ENCODE measurements around the gene LTBP1. TPM values are rescaled to one million over a fixed set of nuclear protein-coding genes. Genes with fewer than 3 reads are reported as not detected.

The LTBP1 gene
- total and polyA plus RNA-seq, 2 experiments from 2014 or later = 15.7 to 49.8 TPM

- TF ChIP-seq ZNF462 (CRISPR knock-in tag; IDR thresholded peaks at IDR 0.05) (no peak), ZNF114 (CRISPR knock-in tag; IDR thresholded peaks at IDR 0.05) (no peak)
Measured at GRCh38 chr2:33395655-33396249, 449.0 kb downstream of the LTBP1 start (continued).

- H3K4me3 Mint-ChIP-seq = no peak overlapping the region
- H3K9me2 ChIP-seq (ENCODE audit: insufficient read depth) = no peaks in the 10 kb centered on the region
- no peaks in the 10 kb centered on the region for H3K27me3 ChIP-seq (ENCODE audit: insufficient read depth)
- no peaks in the 10 kb centered on the region for H3K79me2 ChIP-seq (replicated peaks; ENCODE audit: insufficient read depth)
- no peak overlapping the region for H3K4me2 ChIP-seq
- H3F3A ChIP-seq (replicated peaks; ENCODE audit: low read depth) = no peaks in the 10 kb centered on the region
- peaks cover 5% of the 10 kb centered on the region for H3K4me1 Mint-ChIP-seq
- peaks cover 13% of the 10 kb centered on the region for H3K9me3 Mint-ChIP-seq
- no peak overlapping the region for H3K27ac ChIP-seq (ENCODE audit: low read depth)
- H3K4me3 ChIP-seq = no peak overlapping the region
- DNase-seq (ENCODE audit: low spot score) (no peak), ATAC-seq (no peak)
- peaks cover 13% of the 10 kb centered on the region; the same call in 2 of the 3 replicates for H3K36me3 Mint-ChIP-seq (ENCODE audit: low read depth)
- TF ChIP-seq ZNF114 (CRISPR knock-in tag; IDR thresholded peaks at IDR 0.05) = no peak
- no peak for TF ChIP-seq ETS1 (IDR thresholded peaks at IDR 0.05)
- TF ChIP-seq ZNF462 (CRISPR knock-in tag; IDR thresholded peaks at IDR 0.05) = no peak
- TF ChIP-seq ZNF331 (CRISPR knock-in tag; IDR thresholded peaks at IDR 0.05; ENCODE audit: low read depth) = no peak
- no peak for TF ChIP-seq EZH2phosphoT487 (IDR thresholded peaks at IDR 0.05; ENCODE audit: unreplicated experiment)
- TF ChIP-seq EZH2 (IDR thresholded peaks at IDR 0.05; ENCODE audit: low read depth, unreplicated experiment) = no peak
- no peak for TF ChIP-seq POLR2AphosphoS5 (IDR thresholded peaks at IDR 0.05; ENCODE audit: low read depth)
- no peaks in the 10 kb centered on the region for H3K4me1 ChIP-seq (ENCODE audit: insufficient read depth)
- 0 out of 2 replicates have a peak, but pooled peaks cover 7% of the 10 kb centered on the region for H3K36me3 ChIP-seq (ENCODE audit: insufficient read depth)
- H4K20me1 ChIP-seq (replicated peaks; ENCODE audit: insufficient read depth) = no peaks in the 10 kb centered on the region
- H3K27ac Mint-ChIP-seq = no peak overlapping the region
- H3K27me3 Mint-ChIP-seq (ENCODE audit: insufficient read depth, low read depth, poor library complexity) = peaks cover 7% of the 10 kb centered on the region
- H2AFZ ChIP-seq = no peak overlapping the region
Measured at GRCh38 chr2:33404321-33404720, 457.6 kb downstream of the LTBP1 start.

Measured in GM23338 (cell line).